NCI-H1105 treated with DMSO at 0.1 percent for 48 hours (cell line): ENCODE results near the gene LAMTOR4.
"Not testable (repeated sequence)": the region's sequence is repeated elsewhere in the genome, so short reads cannot be mapped to it uniquely, and the experiment has no call there.

ENCODE experiments used
- DNase-seq: peaks from one replicate; lab custom pipeline; 2025; lab: John Stamatoyannopoulos, UW

The LAMTOR4 gene

GRCh38 chr7:100171087-100171681 is 22.5 kb downstream of the LAMTOR4 start:
- DNase-seq = no peak

- no peak for DNase-seq
Measured at GRCh38 chr7:100171840-100172239, 23.1 kb downstream of the LAMTOR4 start.

- DNase-seq = no peak
Measured at GRCh38 chr7:100173806-100174495, 25.2 kb downstream of the LAMTOR4 start.

- no peak for DNase-seq
Measured at GRCh38 chr7:100174582-100174981, 25.9 kb downstream of the LAMTOR4 start.

- no peak for DNase-seq
Measured at GRCh38 chr7:100175296-100175935, 26.7 kb downstream of the LAMTOR4 start.

GRCh38 chr7:100176096-100177044 is 27.7 kb downstream of the LAMTOR4 start:
- peak; percentile 7 for DNase-seq

- DNase-seq = peak; percentile 92
Measured at GRCh38 chr7:100177045-100178001, 28.6 kb downstream of the LAMTOR4 start, which contains the start of the genes GPC2 and STAG3. Gene GPC2 (minus strand): TSS chr7:100177381. CDS start chr7:100177199, 182 bp downstream. Gene STAG3 (plus strand): TSS chr7:100177918. CDS start chr7:100180557, 2,639 bp downstream.

GRCh38 chr7:100180084-100180483 is 31.4 kb downstream of the LAMTOR4 start:
- not testable (repeated sequence) for DNase-seq

GRCh38 chr7:100182616-100183015 is 33.9 kb downstream of the LAMTOR4 start:
- DNase-seq = not testable (repeated sequence)

- not testable (repeated sequence) for DNase-seq
Measured at GRCh38 chr7:100183090-100183489, 34.4 kb downstream of the LAMTOR4 start.

- DNase-seq = no peak
Measured at GRCh38 chr7:100185726-100186125, 37.0 kb downstream of the LAMTOR4 start.

GRCh38 chr7:100189061-100189460 is 40.3 kb downstream of the LAMTOR4 start:
- no peak for DNase-seq

- DNase-seq = peak; percentile 2
Measured at GRCh38 chr7:100190048-100190711, 41.5 kb downstream of the LAMTOR4 start.

- no peak for DNase-seq
Measured at GRCh38 chr7:100191775-100192174, 43.1 kb downstream of the LAMTOR4 start.

GRCh38 chr7:100192281-100192862 is 43.7 kb downstream of the LAMTOR4 start:
- not testable (repeated sequence) for DNase-seq

- no peak for DNase-seq
Measured at GRCh38 chr7:100192969-100193368, 44.3 kb downstream of the LAMTOR4 start.

GRCh38 chr7:100195222-100195621 is 46.5 kb downstream of the LAMTOR4 start:
- DNase-seq = no peak

GRCh38 chr7:100195901-100196322 is 47.2 kb downstream of the LAMTOR4 start:
- DNase-seq = not testable (repeated sequence)

GRCh38 chr7:100198266-100198665 is 49.5 kb downstream of the LAMTOR4 start:
- DNase-seq = no peak

- no peak for DNase-seq
Measured at GRCh38 chr7:100200693-100201092, 52.0 kb downstream of the LAMTOR4 start.
